Activated T-cell treated with anti-CD3 and anti-CD28 coated beads for 4 hours (primary cell): ENCODE data around the gene AQP12B.
"Not testable (repeated sequence)": the region's sequence is repeated elsewhere in the genome, so short reads cannot be mapped to it uniquely, and the experiment has no call there.

Experiments used
- DNase-seq: peaks from one replicate; pipeline ENCODE4 v3.0.0-alpha.2; 2020

AQP12B gene

GRCh38 chr2:240680185-240680584 is 2.5 kb downstream of the AQP12B start:
- not testable (repeated sequence) for DNase-seq

GRCh38 chr2:240678909-240679308 is 3.8 kb downstream of the AQP12B start:
- DNase-seq = not testable (repeated sequence)

GRCh38 chr2:240678043-240678442 is 4.6 kb downstream of the AQP12B start:
- not testable (repeated sequence) for DNase-seq

- DNase-seq = not testable (repeated sequence)
Measured at GRCh38 chr2:240675345-240675744, 7.3 kb downstream of the AQP12B start.

- not testable (repeated sequence) for DNase-seq
Measured at GRCh38 chr2:240674461-240675184, 8.1 kb downstream of the AQP12B start.

GRCh38 chr2:240672701-240673190 is 9.9 kb downstream of the AQP12B start:
- no peak for DNase-seq

GRCh38 chr2:240672076-240672700 is 10.5 kb downstream of the AQP12B start:
- DNase-seq = no peak

- no peak for DNase-seq
Measured at GRCh38 chr2:240670950-240671349, 11.7 kb downstream of the AQP12B start.

GRCh38 chr2:240670402-240670801 is 12.3 kb downstream of the AQP12B start:
- no peak for DNase-seq

GRCh38 chr2:240664622-240665021 is 18.1 kb downstream of the AQP12B start:
- no peak for DNase-seq

GRCh38 chr2:240663546-240664190 is 19.0 kb downstream of the AQP12B start:
- DNase-seq = no peak

- DNase-seq = no peak
Measured at GRCh38 chr2:240662681-240663080, 20.0 kb downstream of the AQP12B start.

GRCh38 chr2:240659883-240660282 is 22.8 kb downstream of the AQP12B start:
- DNase-seq = not testable (repeated sequence)

GRCh38 chr2:240655931-240656886 is 26.5 kb downstream of the AQP12B start:
- no peak for DNase-seq

- DNase-seq = no peak
Measured at GRCh38 chr2:240651185-240651584, 31.5 kb downstream of the AQP12B start.

GRCh38 chr2:240650254-240650965 is 32.3 kb downstream of the AQP12B start:
- no peak for DNase-seq

GRCh38 chr2:240649331-240649730 is 33.4 kb downstream of the AQP12B start:
- DNase-seq = no peak

- DNase-seq = no peak
Measured at GRCh38 chr2:240648650-240649275, 33.9 kb downstream of the AQP12B start.

- DNase-seq = no peak
Measured at GRCh38 chr2:240648155-240648649, 34.5 kb downstream of the AQP12B start.

- DNase-seq = no peak
Measured at GRCh38 chr2:240647503-240648154, 35.1 kb downstream of the AQP12B start.
